Measurements from ENCODE around the gene ZNF585A.

DNA sequence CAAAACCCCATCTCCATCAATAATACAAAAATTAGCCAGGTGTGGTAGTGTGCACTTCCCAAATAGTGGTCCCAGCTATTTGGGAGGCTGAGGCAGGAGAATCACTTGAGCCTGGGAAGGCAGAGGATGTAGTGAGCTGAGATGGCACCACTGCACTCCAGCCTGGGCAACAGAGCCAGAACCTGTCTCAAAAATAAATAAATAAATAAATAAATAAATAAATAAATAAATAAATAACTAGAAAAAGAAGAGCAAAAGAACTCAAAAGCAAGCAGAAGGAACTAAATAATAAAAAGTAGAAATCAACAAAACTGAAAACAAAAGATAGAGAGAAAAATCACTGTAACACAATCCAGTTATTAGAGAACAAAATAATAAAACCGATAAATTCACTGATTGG is 12.3 kb downstream of the ZNF585A start:
- TF ChIP-seq POLR2AphosphoS5 (IDR thresholded peaks at IDR 0.05) (no peak), POLR2A (IDR thresholded peaks at IDR 0.05) (no peak)
- TF ChIP-seq, protein P1, sequence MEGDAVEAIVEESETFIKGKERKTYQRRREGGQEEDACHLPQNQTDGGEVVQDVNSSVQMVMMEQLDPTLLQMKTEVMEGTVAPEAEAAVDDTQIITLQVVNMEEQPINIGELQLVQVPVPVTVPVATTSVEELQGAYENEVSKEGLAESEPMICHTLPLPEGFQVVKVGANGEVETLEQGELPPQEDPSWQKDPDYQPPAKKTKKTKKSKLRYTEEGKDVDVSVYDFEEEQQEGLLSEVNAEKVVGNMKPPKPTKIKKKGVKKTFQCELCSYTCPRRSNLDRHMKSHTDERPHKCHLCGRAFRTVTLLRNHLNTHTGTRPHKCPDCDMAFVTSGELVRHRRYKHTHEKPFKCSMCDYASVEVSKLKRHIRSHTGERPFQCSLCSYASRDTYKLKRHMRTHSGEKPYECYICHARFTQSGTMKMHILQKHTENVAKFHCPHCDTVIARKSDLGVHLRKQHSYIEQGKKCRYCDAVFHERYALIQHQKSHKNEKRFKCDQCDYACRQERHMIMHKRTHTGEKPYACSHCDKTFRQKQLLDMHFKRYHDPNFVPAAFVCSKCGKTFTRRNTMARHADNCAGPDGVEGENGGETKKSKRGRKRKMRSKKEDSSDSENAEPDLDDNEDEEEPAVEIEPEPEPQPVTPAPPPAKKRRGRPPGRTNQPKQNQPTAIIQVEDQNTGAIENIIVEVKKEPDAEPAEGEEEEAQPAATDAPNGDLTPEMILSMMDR (IDR thresholded peaks at IDR 0.05), result no peak

All from transverse colon (tissue), 4 donors.